GM21786 (cell line): ENCODE measurements around the gene ZFAND3.
A peak's percentile ranks its signal among the peaks of the same experiment; 100 is the strongest.

Source experiments
- ATAC-seq: cut with Tn5 transposase; IDR thresholded peaks from one replicate; pipeline ENCODE4 v1.9.1; 2021; ENCODE audit not compliant: unreplicated experiment

Gene ZFAND3, protein sequence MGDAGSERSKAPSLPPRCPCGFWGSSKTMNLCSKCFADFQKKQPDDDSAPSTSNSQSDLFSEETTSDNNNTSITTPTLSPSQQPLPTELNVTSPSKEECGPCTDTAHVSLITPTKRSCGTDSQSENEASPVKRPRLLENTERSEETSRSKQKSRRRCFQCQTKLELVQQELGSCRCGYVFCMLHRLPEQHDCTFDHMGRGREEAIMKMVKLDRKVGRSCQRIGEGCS

DNA sequence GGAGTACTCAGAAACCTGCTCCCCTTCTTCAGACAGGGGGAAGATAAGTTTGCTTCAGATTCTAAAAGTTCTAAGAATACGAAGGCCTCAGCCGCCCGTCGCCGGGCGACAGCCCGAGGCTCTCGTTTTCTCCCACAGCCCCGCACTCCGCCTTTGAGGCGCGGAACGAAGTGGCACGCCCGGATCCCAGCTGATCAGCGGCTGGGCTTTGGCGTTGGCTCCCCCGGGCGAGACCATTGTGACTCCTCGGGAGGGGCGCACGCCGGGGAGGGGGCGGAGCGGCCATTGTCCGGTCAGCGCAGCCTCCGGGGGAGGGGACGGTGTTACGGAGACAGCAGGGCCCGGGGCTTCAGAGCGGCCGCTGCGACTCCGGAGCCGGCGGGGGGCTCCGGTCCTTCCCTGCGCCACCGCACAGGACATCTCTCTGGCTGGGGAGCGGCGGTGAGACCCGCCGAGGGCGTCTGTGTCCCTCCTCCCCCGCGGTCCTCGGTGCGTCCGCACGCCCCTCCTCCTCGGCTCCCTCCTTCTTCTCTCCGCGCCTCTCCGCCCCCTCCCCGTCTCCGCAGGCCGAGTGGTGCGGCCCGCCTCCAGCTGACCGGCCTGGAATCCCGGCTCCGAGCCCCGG, at the start of gene ZFAND3:
TSS of gene ZFAND3 (plus strand) at position 551 of the 625 bp plus-strand sequence. CDS start 219 bp downstream, outside the sequence.
- peak; percentile 82 for ATAC-seq

DNA sequence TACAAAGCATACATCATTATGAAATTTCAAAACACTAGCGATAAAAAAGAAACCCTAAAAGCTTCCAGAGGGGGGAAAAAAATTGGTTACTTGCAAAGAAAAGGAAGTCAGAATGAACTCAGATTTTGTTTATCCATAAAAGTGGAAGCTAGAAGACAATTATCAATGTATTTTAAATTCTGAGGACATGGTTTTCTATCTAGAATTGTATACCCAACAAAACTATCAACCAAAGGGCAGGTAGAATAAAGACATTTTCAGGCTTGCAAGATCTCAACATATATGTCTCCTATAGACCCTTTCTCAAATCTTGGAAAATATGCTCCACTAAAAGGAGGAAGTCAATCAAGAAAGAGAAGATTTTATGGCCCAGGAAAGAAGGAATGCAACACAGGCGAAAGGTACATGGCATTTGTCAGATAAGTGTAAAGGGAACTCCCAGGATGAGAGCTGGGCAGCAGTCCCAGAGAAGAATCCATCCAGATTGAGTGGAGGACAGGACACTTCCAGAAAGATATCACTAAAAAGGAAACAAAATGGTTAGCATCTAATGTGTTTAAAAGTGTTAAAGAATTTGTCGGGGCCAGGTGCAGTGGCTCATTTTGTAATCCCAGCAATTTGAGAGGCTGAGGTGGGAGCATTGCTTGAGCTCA, 45.4 kb upstream of the ZFAND3 start:
- ATAC-seq: no peak

DNA sequence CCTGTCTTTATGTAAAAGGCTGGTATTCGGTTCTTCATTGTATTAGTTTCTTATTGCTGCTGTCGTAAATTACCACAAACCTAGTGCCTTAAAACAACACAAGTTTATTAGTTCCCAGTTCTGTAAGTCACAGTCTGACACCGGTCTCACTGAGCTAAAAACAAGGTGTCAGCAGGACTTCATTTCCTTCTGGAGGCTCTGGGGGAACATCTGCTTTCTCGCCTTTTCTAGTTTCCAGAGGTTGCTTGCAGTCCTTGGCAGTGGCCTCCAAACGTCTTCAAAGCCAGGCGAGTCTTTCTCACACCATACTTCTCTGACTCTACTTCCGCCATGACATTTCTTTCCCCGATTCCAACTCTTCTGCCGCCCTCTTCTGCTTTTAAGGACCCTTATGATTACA, 43.0 kb upstream of the ZFAND3 start:
- no peak for ATAC-seq

DNA sequence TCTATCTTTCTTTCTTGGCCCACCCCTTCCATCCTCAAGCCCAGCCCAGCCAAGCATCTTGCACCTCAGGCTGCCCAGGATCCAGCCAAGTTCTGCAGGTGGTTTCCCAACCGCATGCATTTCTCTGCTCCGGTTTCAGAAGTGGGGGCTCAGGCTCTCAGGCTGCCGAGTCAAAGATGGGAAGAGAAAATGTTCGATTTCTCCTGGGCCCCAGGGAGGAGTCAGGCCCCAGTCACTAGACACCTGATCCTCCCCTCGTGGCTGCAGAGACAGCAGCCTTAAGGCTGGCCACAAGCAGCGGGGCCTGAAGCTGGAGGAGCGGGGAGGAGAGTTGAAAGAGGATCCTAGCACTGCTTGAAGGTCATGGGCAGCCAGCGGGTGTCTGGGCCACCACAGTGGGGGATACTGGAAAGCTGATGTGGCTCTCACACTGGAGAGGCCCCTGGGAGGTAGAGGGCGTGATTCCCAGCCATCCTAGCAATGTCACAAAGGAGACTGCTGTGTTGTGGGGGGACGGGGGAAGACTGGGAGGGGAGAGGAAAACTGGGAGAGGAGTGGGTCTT, 42.2 kb upstream of the ZFAND3 start:
- ATAC-seq: no peak

DNA sequence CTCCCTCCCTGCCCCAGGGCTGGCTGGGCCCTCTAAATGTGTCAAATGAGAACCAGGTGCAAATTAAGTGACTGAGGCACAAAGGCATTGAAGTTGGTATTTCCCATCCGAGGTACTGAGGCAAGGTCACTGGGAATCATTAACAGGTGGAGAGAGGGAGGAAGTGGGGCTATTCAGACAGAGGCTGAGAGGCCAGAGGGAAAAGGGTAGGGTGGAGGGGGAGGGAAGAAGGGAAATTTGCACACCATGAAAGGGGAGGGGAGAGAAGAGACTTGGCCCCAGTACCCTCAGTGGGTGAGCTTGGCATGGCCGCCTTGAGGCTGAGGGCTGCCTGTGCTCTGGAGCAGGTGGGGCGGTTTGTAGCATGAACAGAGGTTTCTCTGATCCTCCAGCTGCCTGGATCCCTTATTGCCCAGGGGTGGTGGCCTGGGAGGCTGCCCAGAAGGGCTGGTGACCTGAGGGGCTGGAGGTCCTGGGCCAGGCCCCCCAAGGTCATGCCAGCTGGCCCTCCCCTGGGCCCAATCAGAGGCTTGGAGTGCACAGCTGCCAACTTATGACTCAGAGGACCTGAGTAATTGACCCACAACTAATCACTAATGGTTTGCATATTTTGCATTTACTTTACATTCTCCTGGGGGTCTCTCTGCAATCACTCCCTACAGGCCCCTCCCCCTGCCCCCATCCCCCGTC, 40.3 kb upstream of the ZFAND3 start:
- no peak for ATAC-seq

DNA sequence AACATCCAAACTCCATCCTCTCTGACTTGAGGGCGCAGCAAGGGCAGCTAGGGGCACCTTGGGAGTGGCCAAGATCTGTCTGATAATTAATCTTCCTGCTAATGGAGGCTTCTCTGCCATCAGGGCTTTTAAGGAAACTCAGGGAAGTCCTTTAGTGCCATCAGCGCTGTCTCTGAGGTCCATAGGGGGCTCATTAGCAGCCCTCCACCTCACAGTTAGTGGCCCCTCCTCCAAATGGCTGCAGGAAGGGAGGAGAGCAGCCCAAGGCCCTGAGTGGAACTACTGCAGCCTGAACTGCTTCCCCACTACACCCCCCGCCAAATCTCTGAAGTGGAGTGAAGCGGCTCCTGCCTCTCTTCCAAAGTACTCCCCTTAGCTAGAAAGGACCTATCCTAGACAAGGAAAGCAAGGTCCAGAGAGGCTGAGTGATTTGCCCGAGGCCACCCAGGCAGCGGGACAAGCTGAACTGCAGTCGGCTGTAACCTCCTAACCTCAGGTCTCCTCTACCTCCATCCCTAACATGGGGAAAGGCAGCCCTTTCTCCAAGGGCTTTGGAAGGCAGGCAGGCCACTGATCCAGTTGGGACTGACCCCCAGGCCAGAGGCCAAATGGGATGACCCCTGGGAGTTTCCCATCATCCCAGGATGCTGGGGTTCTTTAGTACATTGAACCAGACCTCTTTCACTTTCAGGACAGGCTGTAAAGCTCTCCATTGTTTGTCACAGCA, 39.5 kb upstream of the ZFAND3 start:
- no peak for ATAC-seq

DNA sequence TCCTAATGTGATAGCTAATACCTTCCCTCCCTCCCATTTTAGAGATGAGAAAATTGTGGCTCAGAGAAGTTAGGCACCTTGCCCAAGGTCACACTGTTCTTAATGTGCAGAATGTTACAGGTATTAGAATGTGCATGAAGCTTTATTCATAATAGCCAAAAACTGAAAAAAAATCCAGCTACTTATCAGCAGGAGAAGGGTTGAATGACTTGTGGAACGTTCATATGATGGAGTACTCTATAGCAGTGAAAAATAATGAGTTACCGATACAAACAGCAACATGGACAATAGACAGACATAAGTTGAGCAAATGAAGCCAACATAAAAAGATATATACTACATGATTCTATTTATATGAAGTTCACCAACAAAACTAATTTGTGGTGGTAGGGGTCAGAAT, 37.7 kb upstream of the ZFAND3 start:
- no peak for ATAC-seq

DNA sequence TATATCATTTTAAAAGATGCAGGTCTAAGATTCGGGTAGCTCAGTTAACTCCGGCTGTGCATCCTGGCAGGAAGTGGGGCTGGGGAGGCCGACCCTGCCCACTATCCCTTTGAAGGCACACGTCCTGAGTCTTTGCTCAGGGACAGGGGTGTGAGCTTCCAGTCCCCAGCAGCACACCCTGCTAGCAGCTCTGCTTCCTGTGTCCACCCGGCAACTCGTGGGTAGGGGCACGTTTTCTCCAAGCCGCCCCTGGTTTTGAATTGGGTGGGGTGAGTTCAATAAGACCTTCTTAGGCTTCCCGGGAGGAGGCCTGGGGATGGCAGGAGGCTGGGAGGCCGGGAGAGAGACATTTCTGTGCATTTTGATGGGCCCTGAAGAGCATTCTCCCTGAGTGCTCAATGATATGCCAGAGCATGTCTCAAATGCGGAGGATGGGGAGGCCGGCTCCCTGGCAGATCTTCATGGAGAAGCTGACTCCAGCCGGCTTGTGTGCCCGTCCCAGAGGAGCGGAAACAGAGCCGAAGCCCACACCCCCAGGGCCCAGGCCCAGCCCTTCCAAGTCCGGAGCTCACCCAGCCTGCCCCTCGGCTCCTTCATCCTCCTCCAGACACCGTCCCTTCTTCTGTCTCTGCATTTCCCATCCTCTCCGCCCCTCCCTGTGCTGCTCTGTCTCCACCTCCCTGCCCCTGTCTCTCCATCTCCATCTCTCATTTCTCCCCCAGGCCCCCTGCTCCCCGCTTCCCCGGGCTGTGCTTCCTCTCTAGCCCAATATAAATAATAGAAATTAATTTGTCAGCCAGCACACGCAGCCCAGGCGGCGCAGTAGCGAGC, 36.3 kb upstream of the ZFAND3 start:
- no peak for ATAC-seq

DNA sequence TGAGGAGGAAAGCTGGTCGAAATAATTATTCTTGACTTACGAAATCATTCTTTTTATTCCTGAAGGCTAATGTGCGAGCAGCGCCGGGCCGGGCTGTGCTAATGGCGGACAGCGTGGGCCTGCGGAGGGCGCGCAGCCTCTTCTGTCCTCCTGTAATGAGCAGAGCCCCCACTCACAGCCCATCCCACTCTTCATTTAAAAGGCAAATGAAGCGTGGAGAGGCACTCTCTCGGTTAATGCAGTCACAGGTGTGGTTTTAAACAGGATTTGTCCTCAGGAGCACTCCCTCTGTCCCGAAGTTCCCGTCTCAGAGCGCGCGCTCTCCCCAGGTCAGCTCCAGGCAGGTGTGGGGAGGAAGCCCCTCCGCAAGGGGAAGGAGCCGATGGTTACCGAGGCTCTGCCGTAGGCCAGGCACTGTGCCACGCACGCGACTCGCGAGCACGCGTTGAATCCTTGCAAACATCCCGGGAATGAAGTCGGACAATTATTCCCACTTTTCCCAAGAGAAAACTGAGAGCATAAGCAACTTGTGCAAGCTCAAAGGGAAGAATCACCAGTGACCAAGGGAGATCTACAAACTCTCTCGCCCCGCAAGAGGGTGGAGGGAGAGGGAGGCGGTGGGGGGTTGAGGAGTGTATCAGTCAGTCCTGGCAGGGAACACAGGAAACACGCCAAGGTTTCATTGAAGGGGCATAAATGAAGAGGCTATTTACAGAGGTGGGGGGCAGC, 35.5 kb upstream of the ZFAND3 start:
- no peak for ATAC-seq

DNA sequence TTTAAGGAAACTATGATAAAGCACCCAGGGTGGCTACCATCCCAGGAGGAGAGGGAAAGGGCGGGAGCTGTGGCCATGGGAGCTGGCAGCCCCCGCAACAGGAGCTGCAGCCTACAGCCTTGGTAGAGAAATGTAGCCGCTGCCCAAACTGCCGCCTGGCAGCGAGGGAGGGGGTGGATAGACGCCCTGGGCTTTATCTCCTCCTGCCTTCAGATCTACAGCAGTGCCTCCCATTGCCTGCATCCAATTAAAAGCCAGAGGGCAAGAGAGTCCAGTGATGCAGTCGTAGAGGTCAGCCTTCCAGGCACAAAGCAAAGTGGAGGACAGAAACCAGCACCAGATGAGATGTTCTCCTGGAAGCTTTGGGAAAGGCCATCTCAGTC, 35.0 kb upstream of the ZFAND3 start:
- no peak for ATAC-seq

DNA sequence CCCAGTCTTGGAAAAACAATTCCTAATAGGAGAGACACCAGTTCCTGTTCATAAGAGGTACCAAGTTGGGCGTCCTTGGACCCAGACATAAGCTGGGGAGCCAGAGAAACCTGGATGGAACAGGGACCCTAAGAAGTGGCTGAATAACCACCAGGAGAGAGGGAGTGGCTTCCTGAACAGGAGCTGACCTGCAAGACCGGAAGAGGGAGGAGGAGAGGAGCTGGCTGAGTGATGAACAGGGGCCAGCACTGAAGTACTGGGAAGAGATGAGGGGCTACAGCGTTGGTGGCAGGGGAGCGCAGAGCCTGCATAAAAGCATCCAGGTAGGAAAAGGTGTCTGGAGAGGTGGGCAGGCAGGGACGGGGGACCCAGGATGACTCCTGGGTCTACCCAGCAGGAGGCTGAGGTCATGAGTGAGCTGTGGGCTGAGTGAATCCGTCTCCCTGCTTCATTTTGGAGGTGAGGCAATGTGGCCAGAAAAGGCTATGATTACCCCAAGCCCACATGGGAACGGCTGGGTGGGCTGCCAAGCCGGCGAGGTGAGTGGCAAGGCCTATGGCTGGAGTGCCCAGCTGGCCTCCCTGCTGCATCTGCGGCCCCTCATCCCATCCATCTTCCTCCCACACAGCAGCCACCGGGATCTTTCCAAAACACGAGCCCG, 34.4 kb upstream of the ZFAND3 start:
- no peak for ATAC-seq

DNA sequence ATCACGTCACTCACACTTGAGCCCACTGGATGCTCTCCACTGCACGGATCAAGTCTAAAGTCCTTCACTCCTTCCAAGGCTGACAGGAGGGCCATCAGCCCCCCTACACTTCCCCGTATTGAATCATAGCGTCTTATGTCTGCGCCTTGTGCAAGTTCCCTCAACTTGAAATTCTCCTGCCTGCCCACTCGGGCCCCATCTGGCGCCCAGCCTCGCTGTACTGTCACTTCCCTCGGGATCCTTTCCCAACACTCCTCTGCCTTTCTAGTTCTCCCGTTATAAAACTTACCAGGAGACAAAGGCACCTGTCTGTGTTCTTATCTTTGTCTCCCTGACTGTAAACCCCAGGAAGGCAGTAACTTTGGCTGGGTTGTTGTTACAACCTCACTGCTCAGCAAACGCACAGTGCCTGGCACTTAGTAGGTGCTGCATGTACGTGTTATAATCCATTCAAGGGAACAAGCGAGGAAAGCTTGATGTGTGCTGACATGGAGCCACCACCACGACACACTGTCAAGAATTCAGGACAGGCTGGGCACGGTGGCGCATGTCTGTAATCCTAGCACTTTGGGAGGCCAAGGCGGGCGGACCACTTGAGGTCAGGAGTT, 33.8 kb upstream of the ZFAND3 start:
- no peak for ATAC-seq

DNA sequence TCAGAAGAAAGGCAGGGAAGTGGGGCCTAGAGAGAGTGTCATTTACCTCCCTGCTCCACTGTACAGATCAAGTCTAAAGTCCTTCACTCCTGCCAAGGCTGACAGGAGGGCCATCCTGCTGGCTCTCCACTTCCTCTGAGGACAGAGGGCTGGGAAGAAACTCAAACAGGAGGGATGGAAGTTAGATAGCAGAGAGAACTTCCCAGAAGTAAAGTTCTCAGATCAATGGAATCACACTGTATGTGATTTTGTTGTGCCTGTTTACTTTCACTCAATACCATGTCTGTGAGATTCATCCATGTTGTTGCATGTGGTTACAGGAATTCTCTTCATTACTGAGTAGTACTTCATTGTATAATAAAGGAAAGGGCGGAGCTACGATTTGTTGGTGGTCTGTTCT, 32.3 kb upstream of the ZFAND3 start:
- no peak for ATAC-seq

DNA sequence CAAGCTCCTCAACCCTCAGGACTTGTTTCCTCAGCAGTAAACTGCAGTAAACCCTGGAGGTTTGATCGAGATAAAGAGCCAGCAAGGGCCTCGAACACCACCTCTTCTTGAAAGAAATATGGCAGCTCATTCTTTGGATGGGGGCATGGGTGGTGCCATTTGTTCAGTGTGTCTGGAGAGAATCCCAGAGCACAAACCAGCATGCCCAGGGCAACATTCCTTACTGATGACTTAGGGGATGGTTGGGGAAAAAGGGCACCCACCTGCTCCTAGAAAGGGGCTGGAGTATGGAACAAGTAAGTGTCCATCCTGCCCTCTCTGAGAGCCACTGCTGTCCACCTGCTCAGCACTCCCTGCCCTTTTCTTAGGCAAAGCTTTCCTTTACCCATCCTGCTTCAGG, 31.3 kb upstream of the ZFAND3 start:
- no peak for ATAC-seq

DNA sequence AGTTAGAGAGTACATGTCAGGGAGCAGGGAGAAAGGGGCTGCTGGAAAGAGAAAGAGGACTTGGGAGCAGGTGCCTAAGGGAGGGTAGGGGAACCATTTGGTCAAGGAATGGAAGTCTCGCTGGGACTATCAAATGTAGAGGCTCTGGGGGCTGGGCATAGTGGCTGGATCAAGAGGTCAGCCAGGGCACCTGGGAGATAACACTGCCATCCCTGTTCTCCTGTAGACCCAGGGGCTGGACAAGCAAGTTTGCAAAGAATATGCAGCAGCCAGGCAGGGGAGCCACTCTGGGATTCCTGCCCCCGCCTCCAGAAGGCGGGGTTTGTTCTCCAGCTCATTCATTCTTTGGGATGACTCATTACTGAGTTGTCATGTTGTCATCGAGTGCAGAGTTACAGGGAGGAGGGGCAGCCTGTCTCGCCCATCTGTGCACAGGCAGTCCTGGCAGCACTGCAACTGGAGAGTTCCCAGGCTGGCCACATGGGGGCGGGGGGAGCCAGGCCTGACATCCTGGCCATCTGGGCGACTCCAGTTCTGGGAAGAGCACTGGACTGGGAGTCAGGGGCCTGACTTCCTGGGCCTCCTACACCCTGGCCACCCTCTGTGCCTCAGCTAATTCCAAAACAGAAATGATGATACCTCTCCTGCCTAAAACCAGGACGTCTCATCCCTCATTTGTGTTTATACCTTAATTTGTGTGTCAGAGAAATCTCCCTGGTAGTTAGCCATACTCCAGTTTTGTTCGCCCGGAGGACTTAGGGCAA, 28.2 kb upstream of the ZFAND3 start:
- peak; percentile 96 for ATAC-seq

DNA sequence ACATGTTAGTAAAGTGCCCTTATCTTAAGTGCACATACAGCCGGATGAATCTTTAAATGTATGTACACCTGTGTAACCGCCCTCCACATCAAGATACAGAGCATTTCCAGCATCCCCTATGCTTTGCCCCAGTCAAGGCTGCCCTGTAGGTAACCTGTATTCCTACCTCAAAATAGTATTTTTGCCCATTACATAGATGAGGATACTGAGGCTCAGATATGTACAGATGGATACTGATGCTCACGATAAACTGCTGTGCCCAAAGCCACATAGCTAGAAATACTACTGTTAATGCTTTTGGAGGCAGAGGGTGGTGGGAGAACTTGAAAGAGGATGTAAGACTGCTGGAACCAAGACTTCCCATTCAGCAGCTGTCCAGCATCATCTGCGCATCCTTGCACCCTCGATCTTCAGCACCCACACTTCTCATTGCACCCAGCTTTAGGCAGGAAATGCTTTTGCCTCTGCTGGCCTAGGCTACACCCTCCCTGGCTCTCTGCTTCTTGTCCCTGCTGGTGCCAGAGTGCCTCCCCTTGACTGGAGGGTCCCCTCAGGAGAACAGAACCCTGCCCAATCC, 27.0 kb upstream of the ZFAND3 start:
- ATAC-seq: no peak

DNA sequence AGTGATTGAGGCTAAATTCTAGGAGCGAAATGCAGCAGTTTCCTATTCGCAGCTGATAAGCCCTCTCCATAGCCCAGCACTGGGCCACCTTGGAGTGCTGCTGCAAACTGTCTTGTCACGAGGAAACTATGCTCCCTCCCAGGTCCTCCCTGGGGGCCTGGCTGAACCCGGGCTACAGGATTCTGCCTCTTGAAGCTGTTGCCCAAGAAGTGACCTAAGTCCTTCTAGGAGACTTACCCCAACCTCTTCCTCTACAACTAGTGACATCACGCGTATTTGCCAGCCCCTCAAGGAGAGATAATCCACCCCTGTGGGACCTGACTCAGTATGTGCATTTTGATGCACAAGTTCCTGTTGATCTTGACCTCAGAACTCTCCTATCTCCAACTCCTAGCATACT, 26.5 kb upstream of the ZFAND3 start:
- no peak for ATAC-seq
